ENCODE measurements around the gene ACTA2. TPM values are rescaled to one million over a fixed set of nuclear protein-coding genes. Genes with fewer than 3 reads are reported as not detected.

The ACTA2 gene
- total and polyA plus RNA-seq, 4 donors: 13.2 to 182 (median 73.6) TPM

DNA sequence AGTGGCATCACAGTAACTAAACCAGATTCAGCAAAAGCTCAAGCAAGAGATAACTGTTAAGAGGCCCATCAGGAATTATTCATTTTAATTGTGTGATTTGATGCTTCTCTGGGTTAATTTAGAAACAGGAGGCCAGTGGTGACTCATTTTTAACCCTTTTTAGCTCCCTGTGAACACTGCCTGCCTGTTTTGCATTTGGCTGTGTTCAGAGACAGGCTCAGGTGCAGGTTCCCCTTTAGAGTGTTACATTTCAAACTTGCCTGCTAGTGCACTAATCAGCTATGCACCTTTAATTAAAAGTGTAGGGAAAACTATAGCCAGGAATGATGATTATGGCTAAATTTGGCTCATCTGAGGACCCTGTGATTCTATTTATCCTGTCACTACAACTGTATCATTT lies 66.0 kb downstream of the ACTA2 start:
- H3K36me3 ChIP-seq (ENCODE audit: control insufficient read depth in 4 of 4, insufficient read depth in 3 of 4, low read depth in 1 of 4, low read length in 3 of 4): no peaks in the 10 kb centered on the region
- peaks cover 0 to 4% (median 0%) of the 10 kb centered on the region in 4 donors for H3K4me1 ChIP-seq (ENCODE audit: control insufficient read depth in 4 of 4, insufficient read depth in 4 of 4, low read length in 3 of 4)
- H3K4me3 ChIP-seq (ENCODE audit: low read depth in 1 of 3, low read length in 3 of 3): no peak overlapping the region
- no peak overlapping the region for H3K9ac ChIP-seq (ENCODE audit: low read depth in 1 of 2, low read length in 2 of 2)
- no peaks in the 10 kb centered on the region for H3K9me3 ChIP-seq (ENCODE audit: control insufficient read depth in 4 of 4, low read length in 3 of 4)
- DNase-seq (ENCODE audit: low spot score): no peak
- TF ChIP-seq, protein P1, sequence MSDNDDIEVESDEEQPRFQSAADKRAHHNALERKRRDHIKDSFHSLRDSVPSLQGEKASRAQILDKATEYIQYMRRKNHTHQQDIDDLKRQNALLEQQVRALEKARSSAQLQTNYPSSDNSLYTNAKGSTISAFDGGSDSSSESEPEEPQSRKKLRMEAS (IDR thresholded peaks at IDR 0.05): no peak
- TF ChIP-seq, protein P2, sequence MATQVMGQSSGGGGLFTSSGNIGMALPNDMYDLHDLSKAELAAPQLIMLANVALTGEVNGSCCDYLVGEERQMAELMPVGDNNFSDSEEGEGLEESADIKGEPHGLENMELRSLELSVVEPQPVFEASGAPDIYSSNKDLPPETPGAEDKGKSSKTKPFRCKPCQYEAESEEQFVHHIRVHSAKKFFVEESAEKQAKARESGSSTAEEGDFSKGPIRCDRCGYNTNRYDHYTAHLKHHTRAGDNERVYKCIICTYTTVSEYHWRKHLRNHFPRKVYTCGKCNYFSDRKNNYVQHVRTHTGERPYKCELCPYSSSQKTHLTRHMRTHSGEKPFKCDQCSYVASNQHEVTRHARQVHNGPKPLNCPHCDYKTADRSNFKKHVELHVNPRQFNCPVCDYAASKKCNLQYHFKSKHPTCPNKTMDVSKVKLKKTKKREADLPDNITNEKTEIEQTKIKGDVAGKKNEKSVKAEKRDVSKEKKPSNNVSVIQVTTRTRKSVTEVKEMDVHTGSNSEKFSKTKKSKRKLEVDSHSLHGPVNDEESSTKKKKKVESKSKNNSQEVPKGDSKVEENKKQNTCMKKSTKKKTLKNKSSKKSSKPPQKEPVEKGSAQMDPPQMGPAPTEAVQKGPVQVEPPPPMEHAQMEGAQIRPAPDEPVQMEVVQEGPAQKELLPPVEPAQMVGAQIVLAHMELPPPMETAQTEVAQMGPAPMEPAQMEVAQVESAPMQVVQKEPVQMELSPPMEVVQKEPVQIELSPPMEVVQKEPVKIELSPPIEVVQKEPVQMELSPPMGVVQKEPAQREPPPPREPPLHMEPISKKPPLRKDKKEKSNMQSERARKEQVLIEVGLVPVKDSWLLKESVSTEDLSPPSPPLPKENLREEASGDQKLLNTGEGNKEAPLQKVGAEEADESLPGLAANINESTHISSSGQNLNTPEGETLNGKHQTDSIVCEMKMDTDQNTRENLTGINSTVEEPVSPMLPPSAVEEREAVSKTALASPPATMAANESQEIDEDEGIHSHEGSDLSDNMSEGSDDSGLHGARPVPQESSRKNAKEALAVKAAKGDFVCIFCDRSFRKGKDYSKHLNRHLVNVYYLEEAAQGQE (IDR thresholded peaks at IDR 0.05): no peak
- no peak for TF ChIP-seq EGR1 (IDR thresholded peaks at IDR 0.05; ENCODE audit: low read depth in 2 of 2)
- TF ChIP-seq NR2F2 (IDR thresholded peaks at IDR 0.05): no peak
- TF ChIP-seq, protein P3, sequence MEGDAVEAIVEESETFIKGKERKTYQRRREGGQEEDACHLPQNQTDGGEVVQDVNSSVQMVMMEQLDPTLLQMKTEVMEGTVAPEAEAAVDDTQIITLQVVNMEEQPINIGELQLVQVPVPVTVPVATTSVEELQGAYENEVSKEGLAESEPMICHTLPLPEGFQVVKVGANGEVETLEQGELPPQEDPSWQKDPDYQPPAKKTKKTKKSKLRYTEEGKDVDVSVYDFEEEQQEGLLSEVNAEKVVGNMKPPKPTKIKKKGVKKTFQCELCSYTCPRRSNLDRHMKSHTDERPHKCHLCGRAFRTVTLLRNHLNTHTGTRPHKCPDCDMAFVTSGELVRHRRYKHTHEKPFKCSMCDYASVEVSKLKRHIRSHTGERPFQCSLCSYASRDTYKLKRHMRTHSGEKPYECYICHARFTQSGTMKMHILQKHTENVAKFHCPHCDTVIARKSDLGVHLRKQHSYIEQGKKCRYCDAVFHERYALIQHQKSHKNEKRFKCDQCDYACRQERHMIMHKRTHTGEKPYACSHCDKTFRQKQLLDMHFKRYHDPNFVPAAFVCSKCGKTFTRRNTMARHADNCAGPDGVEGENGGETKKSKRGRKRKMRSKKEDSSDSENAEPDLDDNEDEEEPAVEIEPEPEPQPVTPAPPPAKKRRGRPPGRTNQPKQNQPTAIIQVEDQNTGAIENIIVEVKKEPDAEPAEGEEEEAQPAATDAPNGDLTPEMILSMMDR (IDR thresholded peaks at IDR 0.05; ENCODE audit: low read depth, low read length, missing input control): no peak
- TF ChIP-seq RAD21 (IDR thresholded peaks at IDR 0.05): no peak
- TF ChIP-seq HNF4A (conservative IDR thresholded peaks at IDR 0.05): no peak
- TF ChIP-seq JUND (IDR thresholded peaks at IDR 0.05): no peak
- no peak for TF ChIP-seq FOXA2 (IDR thresholded peaks at IDR 0.05)
- TF ChIP-seq SP1 (IDR thresholded peaks at IDR 0.05): no peak
- TF ChIP-seq RXRA (IDR thresholded peaks at IDR 0.05): no peak
- no peak for TF ChIP-seq YY1 (IDR thresholded peaks at IDR 0.05)
- no peak for TF ChIP-seq FOXA1 (IDR thresholded peaks at IDR 0.05)
- TF ChIP-seq, protein P4, sequence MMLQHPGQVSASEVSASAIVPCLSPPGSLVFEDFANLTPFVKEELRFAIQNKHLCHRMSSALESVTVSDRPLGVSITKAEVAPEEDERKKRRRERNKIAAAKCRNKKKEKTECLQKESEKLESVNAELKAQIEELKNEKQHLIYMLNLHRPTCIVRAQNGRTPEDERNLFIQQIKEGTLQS (IDR thresholded peaks at IDR 0.05): no peak
- no peak for TF ChIP-seq GABPA (IDR thresholded peaks at IDR 0.05 in 1 of 2, conservative IDR thresholded peaks at IDR 0.05 in 1 of 2)
- H3K27ac ChIP-seq (ENCODE audit: low read depth in 1 of 2, low read length in 2 of 2): no peak overlapping the region
- no peaks in the 10 kb centered on the region for H3K27me3 ChIP-seq (ENCODE audit: control insufficient read depth in 4 of 4, insufficient read depth in 4 of 4, low read length in 3 of 4)

Small RNAs within 50 kb of the gene (small RNA-seq; reads per million reads assigned to genes)
- not detected for gene RF02116

Other genes starting within 250 kb of the ACTA2 start
- not detected for gene LIPK, start 246.5 kb downstream of the ACTA2 start, total RNA-seq
- not detected for gene LIPK, start 246.5 kb downstream of the ACTA2 start, polyA plus RNA-seq
- under 1 TPM; 0.09 to 0.25 TPM for gene LIPN, start 192.8 kb downstream of the ACTA2 start, total RNA-seq
- under 1 TPM in 1 of 2 donors, not detected in 1; 0.07 TPM for gene LIPN, start 192.8 kb downstream of the ACTA2 start, polyA plus RNA-seq
- gene LIPM, start 150.0 kb downstream of the ACTA2 start, total RNA-seq: not detected
- not detected for gene LIPM, start 150.0 kb downstream of the ACTA2 start, polyA plus RNA-seq
- 1 to 10 TPM in 1 of 2 donors, under 1 TPM in 1; 0.42 to 1.0 TPM for gene ANKRD22, start 100.9 kb downstream of the ACTA2 start, total RNA-seq
- gene ANKRD22, start 100.9 kb downstream of the ACTA2 start, polyA plus RNA-seq: under 1 TPM; 0.38 to 0.43 TPM
- 1 to 10 TPM; 5.5 to 8.0 TPM for gene STAMBPL1, start 72.5 kb downstream of the ACTA2 start, total RNA-seq
- gene STAMBPL1, start 72.5 kb downstream of the ACTA2 start, polyA plus RNA-seq: 1 to 10 TPM; 1.3 to 1.9 TPM
- gene FAS, start 38.0 kb upstream of the ACTA2 start, total RNA-seq: 10 to 100 TPM in 1 of 2 donors, 1 to 10 TPM in 1; 2.2 to 13.2 TPM
- 1 to 10 TPM; 5.6 to 6.2 TPM for gene FAS, start 38.0 kb upstream of the ACTA2 start, polyA plus RNA-seq